OCI-M2 (cell line): ENCODE data around the gene FREM1.

Experiments
- DNase-seq: peaks from one replicate; lab custom pipeline; 2025; ENCODE audit not compliant: unreplicated experiment; lab: John Stamatoyannopoulos, UW

Gene FREM1

GRCh38 chr9:14869671-14870070, 40.6 kb downstream of the FREM1 start:
- DNase-seq, result no peak

DNA sequence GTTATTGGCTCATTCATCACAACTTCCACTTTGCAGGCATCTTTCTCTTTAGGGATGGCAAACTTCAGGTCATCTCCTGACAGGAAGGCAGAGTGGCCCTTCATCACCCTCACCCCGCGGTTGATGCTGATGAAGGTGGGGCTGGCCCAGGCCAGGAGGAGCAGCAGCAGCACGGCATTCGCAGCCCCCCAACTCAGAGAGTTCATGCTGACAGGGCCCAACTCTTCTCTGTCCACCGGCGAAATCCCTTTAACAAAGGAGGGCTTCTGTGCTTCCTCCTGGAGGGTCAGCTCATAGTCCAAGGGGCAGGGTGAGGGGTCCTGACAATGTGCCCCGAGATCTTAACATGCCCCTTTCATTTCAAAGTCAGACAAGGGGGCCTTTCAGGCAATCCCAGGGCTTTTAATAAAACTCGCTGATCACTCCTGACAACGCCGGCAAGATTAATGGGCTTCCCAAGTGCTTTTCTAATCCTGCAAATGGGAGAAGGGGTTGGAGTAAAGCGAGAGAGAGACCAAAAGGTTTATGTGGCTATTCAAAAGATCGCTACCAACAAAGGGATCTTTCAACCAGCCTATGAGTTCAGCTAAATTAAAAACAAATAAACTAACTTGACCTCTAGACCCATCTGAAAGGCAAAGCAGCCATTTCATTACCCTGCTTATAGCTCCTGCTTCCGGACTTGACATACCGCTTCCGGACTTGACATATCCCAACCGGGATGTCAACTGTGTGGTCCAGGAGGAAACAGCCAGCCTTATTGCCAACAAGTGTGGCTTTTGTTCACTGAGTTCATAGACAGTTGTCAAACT, 41.2 kb downstream of the FREM1 start:
- no peak for DNase-seq

DNA sequence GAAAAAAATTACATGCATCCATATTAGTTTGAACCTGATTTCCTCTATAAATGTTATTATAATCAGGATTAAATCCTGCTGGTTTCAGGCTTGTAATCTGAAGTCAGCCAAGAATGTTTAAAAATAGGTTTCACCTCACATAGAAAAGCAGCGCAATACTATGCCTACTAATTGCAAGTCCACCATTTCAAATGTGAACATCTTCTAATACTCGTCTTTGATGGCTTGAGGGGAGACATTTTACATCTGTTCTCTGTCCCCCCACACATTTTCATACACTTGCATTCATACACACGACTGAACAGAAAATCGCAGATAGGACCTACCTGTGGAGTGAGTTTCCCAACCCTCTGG, 41.8 kb downstream of the FREM1 start:
- DNase-seq, result no peak

DNA sequence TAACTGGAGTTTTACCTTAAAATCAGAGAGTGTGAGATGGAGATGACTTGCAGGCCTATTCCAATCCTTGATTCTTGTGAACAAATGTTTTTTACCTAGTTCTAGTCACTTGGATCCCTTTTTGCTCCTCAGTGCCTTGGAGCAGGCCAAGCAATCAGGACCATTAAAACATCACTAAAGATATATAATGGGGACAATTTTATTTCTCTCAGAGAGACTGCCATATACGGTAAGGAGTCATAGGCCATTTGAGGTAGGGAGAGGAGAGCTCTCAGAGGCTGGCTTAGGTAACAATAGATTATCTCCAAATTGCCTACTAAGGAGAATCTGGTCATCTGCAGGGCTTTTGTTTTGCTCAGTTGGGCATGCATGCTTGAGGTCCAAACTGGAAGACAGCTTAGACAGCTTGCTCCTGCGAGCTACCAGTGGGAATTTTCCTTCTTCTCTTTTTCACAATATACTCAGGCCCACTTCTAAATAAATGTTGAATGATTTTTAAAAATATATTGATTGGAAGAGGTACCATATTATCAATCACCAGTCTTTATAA, 44.0 kb downstream of the FREM1 start:
- DNase-seq, result no peak

DNA sequence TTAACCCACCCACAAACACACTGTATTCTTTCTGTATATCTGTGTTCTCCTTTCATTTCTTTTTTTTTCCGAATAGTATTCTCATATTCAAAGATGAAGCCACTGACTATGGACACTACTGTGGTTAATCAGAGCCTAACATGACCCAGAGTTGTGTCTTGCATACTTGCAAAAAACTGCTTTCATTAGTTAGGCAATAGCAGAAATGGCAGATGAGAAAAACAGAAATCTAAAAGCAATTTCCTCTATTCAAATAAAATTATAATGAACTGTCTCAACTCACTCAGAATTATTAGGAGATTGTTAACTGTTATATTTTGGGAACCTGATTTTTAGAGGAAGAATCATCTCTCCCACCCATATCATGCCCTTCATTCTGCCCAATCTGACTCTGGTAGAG, 45.9 kb downstream of the FREM1 start:
- no peak for DNase-seq

GRCh38 chr9:14863402-14863801, 46.8 kb downstream of the FREM1 start:
- DNase-seq, result no peak

DNA sequence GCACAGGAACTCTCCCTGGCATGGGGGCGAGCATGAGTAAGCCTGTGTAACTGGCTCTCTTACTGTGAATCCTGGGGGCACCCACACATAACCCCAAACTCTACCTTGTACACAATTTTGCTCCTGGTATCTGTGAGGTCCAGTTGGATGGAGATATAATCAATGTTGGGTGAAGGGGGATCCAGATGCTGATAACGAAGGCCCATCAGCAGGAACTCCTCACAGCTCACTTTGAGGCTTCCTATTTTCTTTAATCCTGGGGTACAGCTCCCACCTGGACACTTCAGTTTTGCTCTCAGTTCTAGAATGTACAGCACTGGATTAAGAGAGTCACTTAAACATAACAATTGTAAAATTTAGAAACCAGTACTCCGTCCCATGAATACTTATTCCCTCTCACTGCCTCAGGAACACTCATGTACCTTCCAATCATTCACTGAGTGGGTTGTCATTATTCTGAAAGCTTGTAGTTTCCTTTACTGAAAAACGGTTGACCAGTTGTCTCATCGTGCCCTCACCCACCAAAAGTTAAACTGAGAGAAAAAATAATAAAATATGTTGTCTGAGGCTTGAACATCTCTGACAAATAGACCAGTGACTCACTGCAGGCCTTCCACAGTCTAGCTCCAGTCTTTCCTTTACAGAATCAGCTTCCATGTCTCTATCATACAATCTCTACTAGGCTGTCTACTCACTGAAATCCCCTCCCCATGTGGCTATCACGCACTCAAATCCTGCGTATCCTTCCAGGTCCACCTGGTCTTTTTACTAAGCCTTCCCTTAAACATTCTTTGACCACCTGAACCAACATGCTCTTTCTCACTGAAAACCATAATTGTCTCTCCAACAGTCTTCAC, 52.6 kb downstream of the FREM1 start:
- no peak for DNase-seq

GRCh38 chr9:14849851-14850250, 60.4 kb downstream of the FREM1 start:
- DNase-seq, result no peak

DNA sequence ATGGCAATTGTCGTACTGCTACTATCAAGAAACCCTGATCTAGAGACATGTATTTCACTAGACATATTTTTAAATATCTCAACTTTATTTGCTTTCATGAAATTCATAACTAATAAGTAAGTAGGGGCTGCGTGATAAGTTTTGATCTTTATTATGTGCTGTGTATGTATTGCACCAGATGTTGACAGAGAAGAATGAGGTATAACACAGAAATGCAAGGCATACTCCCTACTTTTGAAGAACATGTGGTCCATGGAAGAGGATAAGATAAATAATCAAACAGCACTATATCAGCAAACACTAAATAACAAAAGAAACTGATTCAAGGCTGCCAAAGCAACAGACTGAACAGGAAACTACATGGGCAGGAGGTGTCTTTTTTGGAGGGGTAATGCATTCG, 60.9 kb downstream of the FREM1 start:
- no peak for DNase-seq

DNA sequence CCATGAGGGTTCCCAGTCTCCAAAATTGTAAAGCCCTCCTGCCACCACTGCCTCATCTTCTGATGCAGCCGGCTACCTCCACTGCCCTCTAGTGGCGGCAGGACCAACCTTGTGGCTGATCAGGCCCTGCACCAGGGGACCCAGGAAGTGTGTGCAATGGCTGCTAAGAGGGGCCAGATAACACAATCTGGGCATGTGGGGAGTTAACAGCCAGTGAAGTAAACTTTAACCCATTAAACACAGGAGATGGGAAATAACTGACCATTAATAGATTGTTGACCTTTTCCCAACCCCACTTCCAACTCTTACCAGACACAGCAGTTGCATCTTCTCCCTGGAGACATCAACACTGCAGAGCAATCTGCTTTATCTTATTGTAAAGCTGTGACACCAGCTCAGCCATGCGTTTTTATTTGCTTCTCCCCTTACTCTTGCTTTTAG, 63.3 kb downstream of the FREM1 start:
- DNase-seq, result no peak

DNA sequence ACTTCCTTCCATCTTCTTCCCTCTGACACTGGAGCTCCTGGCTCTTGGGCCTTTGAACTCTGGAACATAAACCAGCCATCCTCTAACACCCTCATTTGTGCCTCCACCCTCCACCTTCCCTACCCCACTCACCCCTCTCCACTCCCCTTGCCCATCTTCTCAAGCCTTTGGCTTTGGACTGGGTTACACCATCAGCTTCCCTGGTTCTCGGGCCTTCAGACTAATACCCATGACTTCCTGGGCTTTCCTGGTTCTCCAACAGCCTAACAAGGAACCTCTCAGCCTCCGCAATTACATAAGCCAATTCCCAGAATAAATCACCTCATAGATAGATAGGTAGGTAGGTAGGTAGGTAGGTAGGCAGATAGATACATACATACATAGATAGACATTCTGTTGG, 67.1 kb downstream of the FREM1 start:
- DNase-seq, result no peak

DNA sequence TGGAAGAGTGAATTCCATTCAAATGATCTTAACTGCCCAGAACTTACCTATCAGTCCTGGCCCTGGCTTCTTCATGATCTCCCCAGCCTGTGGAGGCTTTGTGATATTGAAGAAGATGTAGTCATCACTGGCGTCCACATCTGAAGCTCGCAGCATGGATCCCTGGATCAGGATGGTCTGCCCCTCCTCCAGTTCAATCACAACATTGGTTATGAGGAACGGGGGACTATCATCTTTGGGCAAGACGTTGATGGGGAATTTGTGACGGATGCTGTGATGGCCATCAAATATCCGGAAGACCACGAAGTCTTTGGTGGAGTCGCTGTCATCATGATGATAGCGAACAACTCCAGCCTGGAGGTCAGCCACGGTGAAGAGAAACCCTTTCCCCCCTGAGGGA, 68.0 kb downstream of the FREM1 start:
- no peak for DNase-seq

DNA sequence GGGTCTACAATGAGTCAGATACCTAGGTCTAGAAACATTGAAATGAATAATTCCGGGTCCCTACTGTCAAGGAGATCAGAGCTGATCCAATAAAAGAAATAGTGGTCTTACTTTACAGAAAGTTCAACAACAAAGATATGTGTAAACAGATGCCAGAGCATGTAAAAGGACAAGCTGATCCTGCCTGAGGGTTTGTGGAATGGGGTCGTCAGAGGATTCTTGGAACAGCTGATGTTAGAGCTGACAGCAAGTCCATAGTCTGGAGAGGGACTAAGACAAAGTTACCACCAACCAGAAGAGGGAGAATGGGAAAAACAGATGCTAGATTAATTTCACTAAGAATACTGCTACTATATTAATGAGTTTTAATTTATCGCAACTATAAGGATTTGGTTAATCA, 71.5 kb downstream of the FREM1 start:
- no peak for DNase-seq

DNA sequence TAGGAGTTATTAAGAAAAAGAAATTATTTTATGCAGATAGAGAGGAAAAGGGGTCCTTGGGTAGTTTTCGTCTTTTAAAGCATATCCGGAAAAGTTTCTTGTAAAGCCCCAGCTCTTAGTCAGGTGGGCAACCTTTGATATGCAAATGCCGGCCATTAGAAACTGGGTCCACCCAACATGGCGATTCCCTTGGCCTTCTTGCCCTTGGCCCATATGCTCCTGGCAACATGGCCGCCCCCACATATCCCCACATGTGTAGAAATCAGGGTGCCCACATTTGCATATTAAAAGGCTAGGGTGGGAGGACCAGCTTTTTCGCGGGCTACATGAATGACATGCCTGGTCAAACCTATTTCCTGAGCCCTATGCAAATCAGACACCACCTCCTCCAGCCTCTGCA, 73.3 kb downstream of the FREM1 start:
- DNase-seq, result no peak

DNA sequence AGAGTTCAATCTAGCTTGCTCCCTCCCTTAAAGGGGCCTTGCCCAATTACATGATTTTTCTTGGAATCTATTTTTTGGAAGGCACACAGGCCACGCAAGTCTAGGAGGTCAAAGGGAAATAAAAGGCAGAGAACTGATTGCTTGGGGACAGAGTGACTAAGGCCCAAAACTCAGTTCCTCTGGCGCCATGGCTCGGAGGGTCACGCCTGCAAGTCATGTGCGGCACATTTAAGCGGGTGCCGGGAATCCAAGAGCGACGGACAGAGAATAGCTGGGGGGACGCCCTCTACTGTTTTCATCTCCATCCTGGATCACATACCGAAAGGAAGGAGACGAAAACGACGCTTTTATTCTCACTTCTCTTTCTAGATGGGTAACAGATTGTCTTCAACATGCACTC, 78.6 kb downstream of the FREM1 start:
- DNase-seq, result no peak

- DNase-seq, result no peak
Observed at GRCh38 chr9:14831074-14831473, 79.2 kb downstream of the FREM1 start.

GRCh38 chr9:14830057-14830456, 80.2 kb downstream of the FREM1 start:
- no peak for DNase-seq

DNA sequence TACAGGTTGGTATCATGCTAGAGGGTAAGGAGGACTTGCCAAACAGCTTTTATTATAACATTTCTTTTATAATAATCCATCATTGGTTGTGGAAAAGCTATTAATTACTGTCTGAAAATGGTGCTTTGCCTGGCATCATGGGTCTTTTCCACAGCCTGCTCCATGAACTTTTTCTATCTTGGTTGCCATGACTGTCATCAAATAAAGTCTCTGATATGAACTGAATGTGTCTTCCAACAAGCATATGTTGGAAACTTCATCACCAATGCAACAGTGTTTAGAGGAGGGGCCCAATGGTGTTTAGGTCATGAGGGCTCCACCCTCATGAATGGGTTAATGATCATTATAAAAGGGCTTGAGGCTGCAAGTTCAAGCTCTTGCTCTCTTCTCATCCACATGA, 81.0 kb downstream of the FREM1 start:
- no peak for DNase-seq

DNA sequence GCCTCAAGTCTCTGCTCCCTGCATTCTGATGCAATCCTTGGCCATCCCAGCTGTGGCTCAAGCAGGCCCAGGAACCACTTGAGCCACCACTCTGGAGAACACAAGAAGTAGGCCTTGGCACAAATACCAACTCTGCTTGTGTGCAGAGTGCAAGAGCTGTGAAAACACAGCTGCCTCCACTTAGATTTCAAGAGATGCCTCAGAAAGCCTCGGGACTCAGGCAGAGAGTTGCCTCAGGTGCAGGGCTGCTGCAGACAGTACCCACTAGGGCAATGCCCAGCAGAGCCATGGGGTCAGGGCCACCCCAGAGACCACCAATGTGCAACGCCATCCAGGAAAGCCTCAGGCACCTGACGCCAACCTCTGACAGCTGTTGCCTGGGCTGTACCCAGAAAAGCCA, 82.4 kb downstream of the FREM1 start:
- no peak for DNase-seq

GRCh38 chr9:14824481-14824880, 85.7 kb downstream of the FREM1 start:
- DNase-seq, result no peak

DNA sequence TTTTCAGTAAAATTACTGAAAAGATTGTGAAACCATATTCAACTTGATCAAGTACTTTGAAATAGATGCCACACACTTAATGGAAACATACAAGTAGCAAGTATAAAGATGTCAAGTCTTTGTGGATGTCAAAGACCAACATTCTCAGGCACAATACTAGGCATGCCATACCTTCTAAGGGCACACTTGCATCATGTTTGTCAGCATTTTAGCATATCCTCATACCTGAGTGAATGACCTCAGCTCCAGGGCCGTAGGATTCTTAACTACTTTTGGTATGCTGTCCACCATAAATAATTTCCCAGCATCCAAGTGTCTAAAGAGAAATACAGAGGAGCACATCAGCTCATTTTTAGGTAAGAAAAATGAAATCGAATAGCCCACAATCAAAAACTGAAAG, 86.4 kb downstream of the FREM1 start:
- no peak for DNase-seq

DNA sequence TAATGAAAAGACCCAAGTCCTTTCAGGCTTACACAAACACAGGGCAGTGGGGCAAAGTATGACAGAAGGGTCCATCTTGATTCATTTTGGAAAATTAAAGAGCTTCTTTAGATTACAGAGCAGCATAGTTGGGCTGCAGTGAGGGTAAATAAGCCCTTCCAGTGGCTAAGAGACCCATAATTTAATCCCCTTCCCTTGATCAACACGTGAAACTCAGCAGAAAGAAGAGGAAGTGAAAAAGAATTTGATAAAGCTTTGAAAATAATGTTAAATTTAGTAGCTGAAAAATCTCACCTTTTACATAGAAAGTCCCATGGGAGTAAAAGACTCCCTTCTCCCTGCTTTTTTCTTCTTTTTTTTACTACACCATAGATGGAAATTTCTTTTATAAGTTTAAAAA, 87.6 kb downstream of the FREM1 start:
- DNase-seq, result no peak
